Neural progenitor cell (in vitro differentiated cells): Measurements from ENCODE around the gene NCKAP5. TPM values are rescaled to one million over a fixed set of nuclear protein-coding genes. Genes with fewer than 3 reads are reported as not detected.

Experiments used
- DNase-seq: peaks from one replicate; pipeline ENCODE4 v3.0.0-alpha.2; 2016; ENCODE audit warnings: low spot score
- H2AFZ ChIP-seq: fragments of 200-600 bp; sonication (generic); replicated peaks from 2 replicates; pipeline ENCODE4 v1.6.1; 2016; ENCODE audit warnings: antibody characterized with exemption
- H3F3A ChIP-seq: fragments of 200-600 bp; sonication (generic); 2 replicates; pipeline ENCODE4 v1.6.1; 2016; ENCODE audit warnings: antibody characterized with exemption, low read depth
- H3K27ac ChIP-seq: fragments of 200-600 bp; sonication (generic); 2 replicates; pipeline ENCODE4 v1.5.1; 2016; ENCODE audit warnings: mild to moderate bottlenecking
- H3K27me3 ChIP-seq: fragments of 200-600 bp; sonication (generic); 2 replicates; pipeline ENCODE4 v1.6.1; 2016; ENCODE audit warnings: mild to moderate bottlenecking, moderate library complexity
- H3K36me3 ChIP-seq: fragments of 200-600 bp; sonication (generic); 2 replicates; pipeline ENCODE4 v1.5.1; 2016
- H3K4me1 ChIP-seq: fragments of 200-600 bp; sonication (generic); 2 replicates; pipeline ENCODE4 v1.6.1; 2016; ENCODE audit warnings: mixed run types
- H3K4me2 ChIP-seq: fragments of 200-600 bp; sonication (generic); 2 replicates; pipeline ENCODE4 v1.6.1; 2016
- H3K4me3 ChIP-seq: fragments of 200-600 bp; sonication (generic); 2 replicates; pipeline ENCODE4 v1.5.1; 2016
- H3K79me2 ChIP-seq: fragments of 200-600 bp; sonication (generic); 2 replicates; pipeline ENCODE4 v1.6.1; 2016; ENCODE audit warnings: low read depth
- H3K9ac ChIP-seq: fragments of 200-600 bp; sonication (generic); 2 replicates; pipeline ENCODE4 v1.6.1; 2016
- H3K9me3 ChIP-seq: fragments of 200-600 bp; sonication (generic); 2 replicates; pipeline ENCODE4 v1.5.1; 2016; ENCODE audit warnings: low read depth
- H4K20me1 ChIP-seq: fragments of 200-600 bp; sonication (generic); 2 replicates; pipeline ENCODE4 v1.6.1; 2016; ENCODE audit warnings: low read depth
- H3K27ac Mint-ChIP-seq: 3 replicates; pipeline ENCODE4 v1.8.0; 2021; ENCODE audit warnings: mixed read lengths
- H3K27me3 Mint-ChIP-seq: 2 replicates; pipeline ENCODE4 v1.8.0; 2022; ENCODE audit warnings: low read depth, mild to moderate bottlenecking, inconsistent platforms, moderate library complexity, mixed read lengths; ENCODE audit not compliant: insufficient read depth
- H3K36me3 Mint-ChIP-seq: 3 replicates; pipeline ENCODE4 v1.8.0; 2021; ENCODE audit warnings: mixed read lengths
- H3K4me1 Mint-ChIP-seq: 3 replicates; pipeline ENCODE4 v1.8.0; 2021; ENCODE audit warnings: mixed read lengths
- H3K4me3 Mint-ChIP-seq: 3 replicates; pipeline ENCODE4 v1.8.0; 2021; ENCODE audit warnings: mild to moderate bottlenecking, moderate library complexity, mixed read lengths
- H3K9me3 Mint-ChIP-seq: 3 replicates; pipeline ENCODE4 v1.8.0; 2020; ENCODE audit warnings: mixed read lengths
- EZH2 ChIP-seq: fragments of 200-600 bp; sonication (generic); IDR thresholded peaks from 2 replicates; pipeline ENCODE4 v1.6.1; 2017; ENCODE audit warnings: antibody characterized with exemption, mild to moderate bottlenecking, moderate library complexity
- EZH2phosphoT487 ChIP-seq: fragments of 200-600 bp; sonication (generic); IDR thresholded peaks from 2 replicates; pipeline ENCODE4 v1.6.1; 2017; ENCODE audit warnings: antibody characterized with exemption
- total RNA-seq: library from RNA; depleted of rRNA; stranded (reverse); fragments of >200 nt; gene quantifications from 2 replicates; pipeline ENCODE4 v1.2.3, GENCODE V29; 2015; ENCODE audit warnings: low replicate concordance
- TF ChIP-seq, protein P1 (sequence below): fragments of 200-600 bp; sonication (generic); IDR thresholded peaks from 2 replicates; pipeline ENCODE4 v1.5.1; 2017; ENCODE audit warnings: antibody characterized with exemption, mild to moderate bottlenecking

The NCKAP5 gene
- 0.43 and 0.47 TPM in 2 replicates for total RNA-seq

DNA sequence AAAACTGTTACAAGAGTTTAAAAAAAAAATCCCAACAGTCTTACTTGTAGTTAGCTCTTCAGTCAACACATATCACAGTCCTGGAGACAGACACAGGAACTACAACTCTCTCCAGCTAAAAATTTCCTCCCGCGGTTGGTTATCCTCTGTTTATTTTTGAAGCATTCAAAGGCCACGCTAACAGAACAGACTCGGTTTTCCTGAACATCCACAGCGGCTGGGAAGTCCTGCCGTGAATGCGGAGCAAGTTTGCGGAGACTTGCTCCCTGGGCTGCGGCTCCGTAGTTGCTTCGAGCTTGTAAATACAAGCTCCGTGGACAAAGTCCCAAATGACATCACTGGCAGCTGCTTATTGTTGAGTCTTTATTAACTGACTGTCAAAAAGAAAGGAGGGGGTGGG, at the start of gene NCKAP5:
Gene NCKAP5, minus strand, starts transcription at position 292 of the 400 bp plus-strand sequence. CDS start 50,937 bp downstream, outside the sequence.
- Histone ChIP-seq H3K9ac (no peak within 1 kb of the TSS), H3F3A (no peaks in the 10 kb centered on the region), H3K9me3 (no peaks in the 10 kb centered on the region), H3K4me2 (peak within 1 kb of the TSS; percentile 74), H3K36me3 (no peaks in the 10 kb centered on the region), H3K79me2 (no peaks in the 10 kb centered on the region), H3K27me3 (peaks cover 5% of the 10 kb centered on the region), H3K4me1 (peaks cover 39% of the 10 kb centered on the region), H3K4me3 (peak within 1 kb of the TSS; percentile 18), H2AFZ (peak within 1 kb of the TSS; percentile 54), H3K27ac (no peak within 1 kb of the TSS), H4K20me1 (no peaks in the 10 kb centered on the region)
- Mint-ChIP-seq H3K27me3 (peaks cover 7% of the 10 kb centered on the region), H3K36me3 (peaks cover 10% of the 10 kb centered on the region), H3K4me1 (peaks cover 59% of the 10 kb centered on the region), H3K27ac (peak within 1 kb of the TSS; percentile 96), H3K9me3 (peaks cover 2% of the 10 kb centered on the region), H3K4me3 (peak within 1 kb of the TSS; percentile 88)
- TF ChIP-seq EZH2: no peak
- no peak for TF ChIP-seq EZH2phosphoT487
- TF ChIP-seq, protein P1, sequence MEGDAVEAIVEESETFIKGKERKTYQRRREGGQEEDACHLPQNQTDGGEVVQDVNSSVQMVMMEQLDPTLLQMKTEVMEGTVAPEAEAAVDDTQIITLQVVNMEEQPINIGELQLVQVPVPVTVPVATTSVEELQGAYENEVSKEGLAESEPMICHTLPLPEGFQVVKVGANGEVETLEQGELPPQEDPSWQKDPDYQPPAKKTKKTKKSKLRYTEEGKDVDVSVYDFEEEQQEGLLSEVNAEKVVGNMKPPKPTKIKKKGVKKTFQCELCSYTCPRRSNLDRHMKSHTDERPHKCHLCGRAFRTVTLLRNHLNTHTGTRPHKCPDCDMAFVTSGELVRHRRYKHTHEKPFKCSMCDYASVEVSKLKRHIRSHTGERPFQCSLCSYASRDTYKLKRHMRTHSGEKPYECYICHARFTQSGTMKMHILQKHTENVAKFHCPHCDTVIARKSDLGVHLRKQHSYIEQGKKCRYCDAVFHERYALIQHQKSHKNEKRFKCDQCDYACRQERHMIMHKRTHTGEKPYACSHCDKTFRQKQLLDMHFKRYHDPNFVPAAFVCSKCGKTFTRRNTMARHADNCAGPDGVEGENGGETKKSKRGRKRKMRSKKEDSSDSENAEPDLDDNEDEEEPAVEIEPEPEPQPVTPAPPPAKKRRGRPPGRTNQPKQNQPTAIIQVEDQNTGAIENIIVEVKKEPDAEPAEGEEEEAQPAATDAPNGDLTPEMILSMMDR: no peak
- DNase-seq: peak; percentile 57

DNA sequence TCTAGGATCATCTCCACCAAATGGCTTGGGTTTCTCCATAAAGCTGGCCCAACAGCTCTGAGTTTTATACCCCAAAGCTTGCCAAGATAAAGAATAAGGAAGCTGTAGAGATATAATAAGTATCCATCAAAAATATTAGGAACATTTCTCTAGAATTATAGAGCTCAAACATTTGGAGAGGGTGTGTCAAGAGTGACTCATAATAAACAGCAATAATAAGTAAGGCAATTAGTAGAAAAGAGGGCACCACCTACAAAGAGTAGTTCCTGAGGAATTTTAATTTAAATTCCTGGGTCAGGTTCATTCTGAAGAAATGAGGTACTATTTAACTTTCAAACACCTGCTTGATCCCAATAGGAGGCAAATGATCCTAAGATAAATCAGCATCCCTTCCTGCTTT, 41.4 kb upstream of the NCKAP5 start:
- no peak overlapping the region for H3K27ac Mint-ChIP-seq
- DNase-seq: no peak
- Histone ChIP-seq H4K20me1 (no peaks in the 10 kb centered on the region), H3K9ac (no peak overlapping the region), H3K4me1 (peaks cover 17% of the 10 kb centered on the region), H3K9me3 (no peaks in the 10 kb centered on the region), H3K4me3 (no peak overlapping the region), H3K36me3 (no peaks in the 10 kb centered on the region), H3K79me2 (no peaks in the 10 kb centered on the region), H3F3A (peaks cover 7% of the 10 kb centered on the region), H3K27me3 (no peaks in the 10 kb centered on the region), H2AFZ (no peak overlapping the region), H3K4me2 (no peak overlapping the region), H3K27ac (no peak overlapping the region)
- peaks cover 11% of the 10 kb centered on the region for H3K36me3 Mint-ChIP-seq
- peaks cover 20% of the 10 kb centered on the region for H3K9me3 Mint-ChIP-seq
- no peak overlapping the region for H3K4me3 Mint-ChIP-seq
- TF ChIP-seq EZH2phosphoT487 (no peak), EZH2 (no peak)
- TF ChIP-seq, protein P1: no peak
- H3K27me3 Mint-ChIP-seq: peaks cover 2% of the 10 kb centered on the region
- H3K4me1 Mint-ChIP-seq: peaks cover 38% of the 10 kb centered on the region

DNA sequence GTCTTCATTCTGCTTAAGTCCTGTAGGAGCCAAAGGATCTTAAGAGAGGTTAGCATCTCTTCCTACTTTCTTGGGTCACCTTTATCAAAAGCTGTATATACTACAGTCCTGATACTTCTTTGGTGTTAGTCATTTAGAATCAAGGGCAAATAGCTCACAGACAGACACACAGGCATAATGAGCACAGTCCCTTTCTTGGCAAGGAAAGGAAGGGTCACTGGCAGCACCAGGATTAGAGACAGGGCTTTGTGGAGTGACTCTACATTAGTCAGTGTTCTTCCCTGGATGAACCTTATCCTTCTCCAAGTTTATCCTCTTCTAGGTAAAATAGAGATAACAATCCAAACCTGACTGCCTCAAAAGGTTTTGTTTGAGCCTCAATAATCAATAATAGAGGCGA, 40.0 kb upstream of the NCKAP5 start:
- TF ChIP-seq EZH2phosphoT487: no peak
- TF ChIP-seq, protein P1: no peak
- TF ChIP-seq EZH2: no peak
- Histone ChIP-seq H3K4me3 (no peak overlapping the region), H3K4me2 (no peak overlapping the region), H3F3A (peaks cover 10% of the 10 kb centered on the region), H2AFZ (no peak overlapping the region), H3K27ac (no peak overlapping the region), H3K9me3 (no peaks in the 10 kb centered on the region), H3K36me3 (no peaks in the 10 kb centered on the region), H3K4me1 (peaks cover 19% of the 10 kb centered on the region), H4K20me1 (no peaks in the 10 kb centered on the region), H3K9ac (no peak overlapping the region), H3K79me2 (no peaks in the 10 kb centered on the region), H3K27me3 (no peaks in the 10 kb centered on the region)
- Mint-ChIP-seq H3K4me1 (peaks cover 49% of the 10 kb centered on the region), H3K9me3 (peaks cover 15% of the 10 kb centered on the region), H3K4me3 (no peak overlapping the region), H3K27me3 (peaks cover 9% of the 10 kb centered on the region), H3K36me3 (peaks cover 5% of the 10 kb centered on the region), H3K27ac (no peak overlapping the region)
- DNase-seq: no peak
